Neural cell (in vitro differentiated cells): Measurements from ENCODE around the gene CD47. TPM values are rescaled to one million over a fixed set of nuclear protein-coding genes. Genes with fewer than 3 reads are reported as not detected.

Experiments
- H2AFZ ChIP-seq: fragments of 200-600, 300-800 bp; sonication (generic), shearing (Covaris generic); 2 replicates; pipeline ENCODE4 v1.6.0; 2014; ENCODE audit warnings: low read depth, mild to moderate bottlenecking, antibody characterized with exemption, low read length, moderate library complexity
- H3F3A ChIP-seq: fragments of 200-600 bp; shearing (Covaris generic); 2 replicates; pipeline ENCODE4 v1.6.1; 2016; ENCODE audit warnings: mild to moderate bottlenecking, moderate library complexity, mixed read lengths, antibody characterized with exemption, low read length; ENCODE audit not compliant: insufficient read depth, poor library complexity, severe bottlenecking
- H3K27ac ChIP-seq: fragments of 200-600, 300-800 bp; sonication (generic), shearing (Covaris generic); 2 replicates; pipeline ENCODE4 v1.5.1; 2014; ENCODE audit warnings: mild to moderate bottlenecking, low read length, moderate library complexity
- H3K27me3 ChIP-seq: fragments of 300-800, 200-600 bp; sonication (generic), shearing (Covaris generic); 2 replicates; pipeline ENCODE4 v1.6.0; 2014; ENCODE audit warnings: mild to moderate bottlenecking, low read depth, low read length, moderate library complexity; ENCODE audit not compliant: insufficient read depth
- H3K36me3 ChIP-seq: fragments of 300-800, 200-600 bp; sonication (generic), shearing (Covaris generic); 2 replicates; pipeline ENCODE4 v1.5.1; 2014; ENCODE audit warnings: mild to moderate bottlenecking, antibody characterized with exemption, low read length, moderate library complexity; ENCODE audit not compliant: insufficient read depth
- H3K4me2 ChIP-seq: fragments of 300-800, 200-600 bp; sonication (generic), shearing (Covaris generic); 2 replicates; pipeline ENCODE4 v1.6.0; 2014; ENCODE audit warnings: mild to moderate bottlenecking, low read length
- H3K4me3 ChIP-seq: fragments of 300-800, 200-600 bp; sonication (generic), shearing (Covaris generic); 2 replicates; pipeline ENCODE4 v1.5.1; 2014; ENCODE audit warnings: mild to moderate bottlenecking, low read length, moderate library complexity
- H3K79me2 ChIP-seq: fragments of 200-600 bp; shearing (Covaris generic); replicated peaks from 2 replicates; pipeline ENCODE4 v1.6.0; 2014; ENCODE audit warnings: mild to moderate bottlenecking, low read length, moderate library complexity; ENCODE audit not compliant: insufficient read depth
- H3K9ac ChIP-seq: fragments of 300-800, 200-600 bp; sonication (generic), shearing (Covaris generic); 2 replicates; pipeline ENCODE4 v1.6.1; 2016; ENCODE audit warnings: mild to moderate bottlenecking, low read length, mixed read lengths
- H3K9me2 ChIP-seq: fragments of 200-600 bp; shearing (Covaris generic); 2 replicates; pipeline ENCODE4 v1.6.1; 2016; ENCODE audit warnings: mild to moderate bottlenecking, low read length, mixed read lengths; ENCODE audit not compliant: insufficient read depth
- H3K9me3 ChIP-seq: fragments of 200-600, 300-800 bp; sonication (generic), shearing (Covaris generic); 2 replicates; pipeline ENCODE4 v1.6.1; 2016; ENCODE audit warnings: mild to moderate bottlenecking, mixed run types, low read length, moderate library complexity, mixed read lengths
- H4K20me1 ChIP-seq: fragments of 200-600 bp; shearing (Covaris generic); 2 replicates; pipeline ENCODE4 v1.6.1; 2016; ENCODE audit warnings: mild to moderate bottlenecking, mixed run types; ENCODE audit not compliant: insufficient read depth
- EP300 ChIP-seq: fragments of 450-650 bp; conservative IDR thresholded peaks from 2 replicates; pipeline ENCODE4 v1.6.1; 2014; ENCODE audit warnings: antibody characterized with exemption, mild to moderate bottlenecking, moderate library complexity; ENCODE audit not compliant: poor library complexity, severe bottlenecking
- EZH2 ChIP-seq: fragments of 200-600, 300-800 bp; shearing (Covaris generic), sonication (generic); IDR thresholded peaks from 2 replicates; pipeline ENCODE4 v1.6.1; 2014; ENCODE audit warnings: antibody characterized with exemption, low read length, borderline replicate concordance, mild to moderate bottlenecking; ENCODE audit not compliant: insufficient read depth, poor library complexity, severe bottlenecking
- MXI1 ChIP-seq: fragments of 450-650 bp; conservative IDR thresholded peaks from 2 replicates; pipeline ENCODE4 v1.6.1; 2014; ENCODE audit warnings: antibody characterized with exemption, mild to moderate bottlenecking; ENCODE audit not compliant: poor library complexity, severe bottlenecking
- POLR2AphosphoS5 ChIP-seq: IDR thresholded peaks from 2 replicates; pipeline ENCODE4 v1.6.1; 2012
- RAD21 ChIP-seq: fragments of 450-650 bp; conservative IDR thresholded peaks from 2 replicates; pipeline ENCODE4 v1.6.1; 2014; ENCODE audit warnings: antibody characterized with exemption, mild to moderate bottlenecking, moderate library complexity
- SMC3 ChIP-seq: fragments of 450-650 bp; conservative IDR thresholded peaks from 2 replicates; pipeline ENCODE4 v1.6.1; 2014; ENCODE audit warnings: antibody characterized with exemption, mild to moderate bottlenecking, moderate library complexity; ENCODE audit not compliant: poor library complexity
- TAF1 ChIP-seq: IDR thresholded peaks from 2 replicates; pipeline ENCODE4 v1.6.1; 2012; ENCODE audit warnings: low read depth
- polyA plus RNA-seq: library from polyadenylated mRNA; depleted of rRNA; stranded (reverse); fragments of >200 nt; gene quantifications from 2 replicates; pipeline ENCODE4 v1.2.3, GENCODE V29; 2014
- TF ChIP-seq, protein P1 (sequence below): IDR thresholded peaks from 2 replicates; pipeline ENCODE4 v1.6.1; 2012; ENCODE audit warnings: borderline replicate concordance
- TF ChIP-seq, protein P2 (sequence below): fragments of 450-650 bp; IDR thresholded peaks from 2 replicates; pipeline ENCODE4 v1.5.1; 2014; ENCODE audit warnings: antibody characterized with exemption, mild to moderate bottlenecking, moderate library complexity; ENCODE audit not compliant: poor library complexity, severe bottlenecking

The CD47 gene
- polyA plus RNA-seq, 1 donor from 2014 or later: 128 TPM

DNA sequence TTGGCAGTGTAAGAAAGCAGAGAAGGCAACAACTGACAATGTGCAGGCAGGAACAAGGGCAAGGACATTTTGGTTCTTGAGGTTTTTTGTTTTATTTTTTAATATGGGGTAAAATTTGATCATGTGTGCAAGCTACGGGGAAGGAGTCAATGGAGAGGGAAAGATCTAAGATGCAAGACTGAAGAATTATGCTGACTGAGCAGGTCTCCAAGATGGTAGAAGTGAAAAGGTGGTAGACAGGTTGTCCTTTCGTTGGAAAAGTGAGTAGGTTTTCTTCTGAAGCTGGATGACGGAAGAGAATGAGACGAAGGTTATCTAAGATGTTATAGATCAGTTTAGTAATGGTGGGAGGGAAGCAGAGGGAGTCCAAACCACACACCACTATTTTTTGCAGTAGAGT is 4.2 kb downstream of the CD47 start:
- H3K27me3 ChIP-seq: no peaks in the 10 kb centered on the region
- TF ChIP-seq EZH2 (no peak), RAD21 (no peak), MXI1 (no peak), POLR2AphosphoS5 (no peak), EP300 (no peak), SMC3 (no peak), TAF1 (no peak)
- TF ChIP-seq, protein P1, sequence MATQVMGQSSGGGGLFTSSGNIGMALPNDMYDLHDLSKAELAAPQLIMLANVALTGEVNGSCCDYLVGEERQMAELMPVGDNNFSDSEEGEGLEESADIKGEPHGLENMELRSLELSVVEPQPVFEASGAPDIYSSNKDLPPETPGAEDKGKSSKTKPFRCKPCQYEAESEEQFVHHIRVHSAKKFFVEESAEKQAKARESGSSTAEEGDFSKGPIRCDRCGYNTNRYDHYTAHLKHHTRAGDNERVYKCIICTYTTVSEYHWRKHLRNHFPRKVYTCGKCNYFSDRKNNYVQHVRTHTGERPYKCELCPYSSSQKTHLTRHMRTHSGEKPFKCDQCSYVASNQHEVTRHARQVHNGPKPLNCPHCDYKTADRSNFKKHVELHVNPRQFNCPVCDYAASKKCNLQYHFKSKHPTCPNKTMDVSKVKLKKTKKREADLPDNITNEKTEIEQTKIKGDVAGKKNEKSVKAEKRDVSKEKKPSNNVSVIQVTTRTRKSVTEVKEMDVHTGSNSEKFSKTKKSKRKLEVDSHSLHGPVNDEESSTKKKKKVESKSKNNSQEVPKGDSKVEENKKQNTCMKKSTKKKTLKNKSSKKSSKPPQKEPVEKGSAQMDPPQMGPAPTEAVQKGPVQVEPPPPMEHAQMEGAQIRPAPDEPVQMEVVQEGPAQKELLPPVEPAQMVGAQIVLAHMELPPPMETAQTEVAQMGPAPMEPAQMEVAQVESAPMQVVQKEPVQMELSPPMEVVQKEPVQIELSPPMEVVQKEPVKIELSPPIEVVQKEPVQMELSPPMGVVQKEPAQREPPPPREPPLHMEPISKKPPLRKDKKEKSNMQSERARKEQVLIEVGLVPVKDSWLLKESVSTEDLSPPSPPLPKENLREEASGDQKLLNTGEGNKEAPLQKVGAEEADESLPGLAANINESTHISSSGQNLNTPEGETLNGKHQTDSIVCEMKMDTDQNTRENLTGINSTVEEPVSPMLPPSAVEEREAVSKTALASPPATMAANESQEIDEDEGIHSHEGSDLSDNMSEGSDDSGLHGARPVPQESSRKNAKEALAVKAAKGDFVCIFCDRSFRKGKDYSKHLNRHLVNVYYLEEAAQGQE: no peak
- TF ChIP-seq, protein P2, sequence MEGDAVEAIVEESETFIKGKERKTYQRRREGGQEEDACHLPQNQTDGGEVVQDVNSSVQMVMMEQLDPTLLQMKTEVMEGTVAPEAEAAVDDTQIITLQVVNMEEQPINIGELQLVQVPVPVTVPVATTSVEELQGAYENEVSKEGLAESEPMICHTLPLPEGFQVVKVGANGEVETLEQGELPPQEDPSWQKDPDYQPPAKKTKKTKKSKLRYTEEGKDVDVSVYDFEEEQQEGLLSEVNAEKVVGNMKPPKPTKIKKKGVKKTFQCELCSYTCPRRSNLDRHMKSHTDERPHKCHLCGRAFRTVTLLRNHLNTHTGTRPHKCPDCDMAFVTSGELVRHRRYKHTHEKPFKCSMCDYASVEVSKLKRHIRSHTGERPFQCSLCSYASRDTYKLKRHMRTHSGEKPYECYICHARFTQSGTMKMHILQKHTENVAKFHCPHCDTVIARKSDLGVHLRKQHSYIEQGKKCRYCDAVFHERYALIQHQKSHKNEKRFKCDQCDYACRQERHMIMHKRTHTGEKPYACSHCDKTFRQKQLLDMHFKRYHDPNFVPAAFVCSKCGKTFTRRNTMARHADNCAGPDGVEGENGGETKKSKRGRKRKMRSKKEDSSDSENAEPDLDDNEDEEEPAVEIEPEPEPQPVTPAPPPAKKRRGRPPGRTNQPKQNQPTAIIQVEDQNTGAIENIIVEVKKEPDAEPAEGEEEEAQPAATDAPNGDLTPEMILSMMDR: no peak
- H4K20me1 ChIP-seq: no peaks in the 10 kb centered on the region
- no peak overlapping the region for H3K4me2 ChIP-seq
- peaks cover 29% of the 10 kb centered on the region for H3K79me2 ChIP-seq
- no peak overlapping the region for H3K4me3 ChIP-seq
- no peak overlapping the region for H3K27ac ChIP-seq
- no peak overlapping the region for H2AFZ ChIP-seq
- H3K9me2 ChIP-seq: no peaks in the 10 kb centered on the region
- no peaks in the 10 kb centered on the region for H3F3A ChIP-seq
- H3K9me3 ChIP-seq: no peaks in the 10 kb centered on the region
- no peak overlapping the region for H3K9ac ChIP-seq
- H3K36me3 ChIP-seq: no peaks in the 10 kb centered on the region

DNA sequence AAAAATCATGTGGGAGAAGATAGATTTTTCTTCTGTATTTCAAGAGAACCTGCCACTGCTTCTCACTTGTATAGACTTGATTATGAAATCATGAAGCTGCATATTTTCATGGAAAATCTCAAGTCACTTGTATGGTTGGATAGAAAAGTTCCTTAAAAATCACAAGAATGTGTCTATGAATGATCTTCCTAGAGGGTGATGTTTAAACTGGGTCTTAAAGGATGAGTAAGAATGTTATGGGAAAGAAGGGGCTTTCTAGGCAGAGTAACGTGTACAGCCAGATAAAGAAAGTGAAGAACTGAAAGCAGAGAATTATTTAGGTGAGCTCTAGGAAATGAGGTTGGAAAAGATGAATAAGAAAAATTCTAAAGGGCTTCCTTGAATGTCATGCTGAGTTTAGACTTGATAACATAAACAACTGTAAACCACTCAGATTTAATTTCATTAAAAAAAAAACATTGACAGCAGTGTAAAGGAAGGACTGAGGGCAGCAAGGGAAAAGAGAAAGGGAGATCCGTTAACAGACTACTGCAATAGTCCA is 5.0 kb downstream of the CD47 start:
- no peak for TF ChIP-seq MXI1
- H3K9me3 ChIP-seq: no peaks in the 10 kb centered on the region
- H3K27me3 ChIP-seq: no peaks in the 10 kb centered on the region
- H3K79me2 ChIP-seq: peaks cover 29% of the 10 kb centered on the region
- H3K27ac ChIP-seq: no peak overlapping the region
- no peak overlapping the region for H3K4me2 ChIP-seq
- no peak overlapping the region for H3K9ac ChIP-seq
- H3K9me2 ChIP-seq: no peaks in the 10 kb centered on the region
- no peaks in the 10 kb centered on the region for H3F3A ChIP-seq
- no peak overlapping the region for H2AFZ ChIP-seq
- no peak overlapping the region for H3K4me3 ChIP-seq
- no peaks in the 10 kb centered on the region for H4K20me1 ChIP-seq
- no peaks in the 10 kb centered on the region for H3K36me3 ChIP-seq

DNA sequence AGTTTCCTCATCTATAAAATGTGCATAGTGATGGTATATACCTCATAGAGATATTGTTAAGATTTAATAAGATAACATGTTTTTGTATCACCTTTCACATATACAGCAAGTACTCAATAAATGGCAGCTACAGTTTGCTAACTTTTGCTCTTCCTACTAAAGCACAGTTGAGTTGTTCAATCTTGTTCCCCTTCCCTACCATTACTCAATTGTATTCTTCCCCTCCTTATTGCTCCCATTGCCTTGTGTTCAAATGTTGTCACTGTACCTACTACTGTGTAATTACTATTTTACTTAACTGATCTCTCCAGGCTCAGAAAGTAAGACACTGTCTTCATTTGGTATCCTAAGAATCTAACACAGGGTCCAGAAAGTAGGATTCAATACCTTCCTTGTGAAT is 5.5 kb downstream of the CD47 start:
- Histone ChIP-seq H3K9ac (no peak overlapping the region), H4K20me1 (no peaks in the 10 kb centered on the region), H3K36me3 (no peaks in the 10 kb centered on the region), H3K9me3 (no peaks in the 10 kb centered on the region), H3K4me2 (no peak overlapping the region), H3K27me3 (no peaks in the 10 kb centered on the region), H3K9me2 (no peaks in the 10 kb centered on the region), H2AFZ (no peak overlapping the region), H3K79me2 (peaks cover 29% of the 10 kb centered on the region), H3K27ac (no peak overlapping the region), H3F3A (no peaks in the 10 kb centered on the region), H3K4me3 (no peak overlapping the region)
- TF ChIP-seq, protein P2: no peak
- TF ChIP-seq RAD21 (no peak), SMC3 (no peak), MXI1 (no peak), POLR2AphosphoS5 (no peak), TAF1 (no peak), EZH2 (no peak), EP300 (no peak)
